HepG2 (cell line): ENCODE results near the gene FOXN3. TPM values are rescaled to one million over a fixed set of nuclear protein-coding genes. Genes with fewer than 3 reads are reported as not detected.

Source experiments
- ATAC-seq: fragments of 200-7000 bp; cut with Tn5 transposase; 3 replicates; pipeline ENCODE4 v1.9.1; 2020; ENCODE audit warnings: mild to moderate bottlenecking, moderate library complexity
- BruUV-seq: library from RNA; stranded (reverse); fragments of 400-500 nt; replicated peaks from 2 replicates; lab custom pipeline; 2021; lab: Mats Ljungman, UMichigan
- CTCF ChIA-PET: fragments of 300-600 bp; formaldehyde crosslinking; extraction: SDS; loops from one replicate; lab custom pipeline; 2021; ENCODE audit warnings: low total read pairs, inconsistent platforms, low intra/inter-chr PET ratio; lab: Yijun Ruan, JAX
- POLR2A ChIA-PET: fragments of 350-600 bp; sonication (Branson Sonifier 250); formaldehyde crosslinking; loops from one replicate; lab custom pipeline; 2020; ENCODE audit warnings: antibody characterized with exemption, inconsistent platforms; lab: Yijun Ruan, JAX
- DNase-seq: peaks from one replicate; pipeline ENCODE4 v3.0.0-alpha.2; 2015; ENCODE audit warnings: low spot score
- FAIRE-seq: peaks from 3 replicates; lab custom pipeline; 2011; peaks lifted over from hg19 to GRCh38; lab: Jason Lieb, UNC
- H2AFZ ChIP-seq: one replicate; pipeline ENCODE4 v1.6.1; 2011; ENCODE audit warnings: low read length, inconsistent platforms
- H3K27ac ChIP-seq: fragments of 300-600 bp; 3 replicates; pipeline ENCODE4 v1.8.0; 2011; ENCODE audit warnings: mixed run types, mild to moderate bottlenecking, mixed read lengths, low read length, inconsistent platforms; ENCODE audit not compliant: insufficient read depth; ENCODE audit errors: extremely low read length
- H3K27me3 ChIP-seq, 2 experiments: fragments of 200-600 bp in 1 of 2; 2 replicates in 1 of 2; 3 replicates in 1 of 2; pipeline versions ENCODE4 v1.6.0 to v1.8.0; 2011; ENCODE audit warnings: low read length in 2 of 2, mild to moderate bottlenecking in 2 of 2, moderate library complexity in 2 of 2, inconsistent platforms in 1 of 2; ENCODE audit not compliant: insufficient read depth in 2 of 2, control insufficient read depth in 1 of 2
- H3K36me3 ChIP-seq, 2 experiments: fragments of 200-600 bp in 1 of 2; replicated peaks in 1 of 2; 2 replicates in 1 of 2; 3 replicates in 1 of 2; pipeline versions ENCODE4 v1.5.1 to v1.8.0; 2011; ENCODE audit warnings: low read length in 2 of 2, inconsistent platforms in 1 of 2; ENCODE audit not compliant: insufficient read depth in 2 of 2, control insufficient read depth in 1 of 2
- H3K4me1 ChIP-seq: 2 replicates; pipeline ENCODE4 v1.5.1; 2012; ENCODE audit warnings: low read length, inconsistent platforms; ENCODE audit not compliant: insufficient read depth
- H3K4me2 ChIP-seq: 2 replicates; pipeline ENCODE4 v1.6.0; 2011; ENCODE audit warnings: low read depth, low read length, inconsistent platforms
- H3K4me3 ChIP-seq, 3 experiments: fragments of 200-600 bp in 1 of 3; sonication (generic), shearing (Covaris generic) in 1 of 3; replicated peaks in 1 of 3; 2 replicates each; pipeline ENCODE4 v1.5.1; 2011 to 2016; ENCODE audit warnings: low read length in 3 of 3, inconsistent platforms in 2 of 3, low read depth in 2 of 3, mild to moderate bottlenecking in 2 of 3, control low read depth in 1 of 3, mixed read lengths in 1 of 3; ENCODE audit not compliant: insufficient read depth in 1 of 3
- H3K79me2 ChIP-seq: one replicate; pipeline ENCODE4 v1.6.1; 2011; ENCODE audit warnings: low read length, inconsistent platforms; ENCODE audit not compliant: insufficient read depth
- H3K9ac ChIP-seq: 2 replicates; pipeline ENCODE4 v1.6.0; 2011; ENCODE audit warnings: mild to moderate bottlenecking, low read depth, low read length, inconsistent platforms; ENCODE audit not compliant: insufficient read depth
- H3K9me3 ChIP-seq: 2 replicates; pipeline ENCODE4 v1.5.1; 2012; ENCODE audit warnings: mild to moderate bottlenecking, low read length
- H4K20me1 ChIP-seq: 2 replicates; pipeline ENCODE4 v1.6.0; 2011; ENCODE audit warnings: inconsistent platforms, mild to moderate bottlenecking, low read length, moderate library complexity; ENCODE audit not compliant: insufficient read depth
- ZNF138 ChIP-seq: sonication (generic); formaldehyde crosslinking; IDR thresholded peaks from 2 replicates; pipeline ENCODE4 v1.5.0; 2020; ENCODE audit warnings: mild to moderate bottlenecking, low read depth, missing genetic modification reagents
- ZNF574 ChIP-seq: sonication (generic); formaldehyde crosslinking; IDR thresholded peaks from 2 replicates; pipeline ENCODE4 v1.4.0; 2020; ENCODE audit warnings: missing genetic modification reagents
- WGBS: methylation state at CpG from one replicate; pipeline ENCODE4 v1.1.6; 2017; ENCODE audit warnings: low lambda C conversion rate; 5-methylcytosine and 5-hydroxymethylcytosine counted together
- in situ Hi-C: cut with HindIII; loops from 2 replicates; pipeline ENCODE4 v1.10.0; 2017; ENCODE audit warnings: low pct_unique_long_range_greater_than_20kb; ENCODE audit not compliant: extremely low pct_ligation_motif_present
- intact Hi-C: fragments of 100-400 bp; cut with micrococcal nuclease; formaldehyde crosslinking; loops from one replicate; pipeline ENCODE4 v1.10.0; 2022; ENCODE audit not compliant: unreplicated experiment
- polyA plus RNA-seq, 8 experiments: library from polyadenylated mRNA; depleted of rRNA in 3 of 8; stranded (reverse) in 7 of 8; unstranded in 1 of 8; fragments of >200 nt; fragmentation: Illumina TruSeq in 4 of 8; extraction: Trizol in 4 of 8; gene quantifications; 2 replicates each; pipeline versions ENCODE4 v1.2.1 to v1.2.3, GENCODE V29; 2011 to 2016; ENCODE audit warnings: low read depth in 4 of 8, missing spikeins in 1 of 8, mixed read lengths in 1 of 8; ENCODE audit not compliant: insufficient read depth in 1 of 8
- total RNA-seq, 5 experiments: library from RNA; depleted of rRNA; stranded (reverse); fragments of >200 nt; fragmentation: Illumina TruSeq; extraction: Trizol; gene quantifications; 2 replicates each; pipeline ENCODE4 v1.2.3, GENCODE V29; 2016; ENCODE audit warnings: low read depth in 1 of 5

Gene FOXN3
- total and polyA plus RNA-seq, 2 of the 13 experiments (the other 11 are each of a cell fraction or from before 2014, with no cell fraction given), result 32.4 to 70.2 TPM

- no peak for ATAC-seq
- 82% methylated on average over 8 of the region's 8 CpGs for WGBS
- CTCF ChIA-PET, result no interaction called here
- peaks cover 91% of the 10 kb centered on the region for H3K4me1 ChIP-seq
- TF ChIP-seq ZNF574 (CRISPR knock-in tag), result no peak
- TF ChIP-seq ZNF138 (CRISPR knock-in tag), result no peak
- FAIRE-seq, result no peak
- POLR2A ChIA-PET, result interaction anchor here (1.5 to 3.5 kb wide), 4 partner anchors 15 to 543 kb away, joined by 8 to 57 read pairs (median 16); no protein-coding TSS in a partner anchor
- 0 out of 2 replicates have a peak overlapping the region, but pooled peaks have one; percentile 4 for H3K4me2 ChIP-seq
- H3K27ac ChIP-seq, result peak overlapping the region; percentile 96
- H3K9ac ChIP-seq, result no peak overlapping the region
- peaks cover 86% of the 10 kb centered on the region for H3K79me2 ChIP-seq
- peaks cover 6 to 12% of the 10 kb centered on the region in 2 experiments; a peak in 4 of 5 replicates for H3K36me3 ChIP-seq
- no peak for DNase-seq
- intact Hi-C loops, result loop anchor here (5.0 kb wide), 1 partner anchor 50 kb away; the partner anchor contains the start of gene FOXN3
- H3K27me3 ChIP-seq, result no peaks in the 10 kb centered on the region
- no peaks in the 10 kb centered on the region for H3K9me3 ChIP-seq
- no peaks in the 10 kb centered on the region for H4K20me1 ChIP-seq
- H2AFZ ChIP-seq, result no peak overlapping the region
- no peak overlapping the region for H3K4me3 ChIP-seq
- in situ Hi-C loops, result no loop called here
- BruUV-seq, result no TSS peak
Observed at GRCh38 chr14:89367779-89368120, 49.3 kb downstream of the FOXN3 start.
